Measurements from ENCODE around the gene ASF1A. TPM values are rescaled to one million over a fixed set of nuclear protein-coding genes. Genes with fewer than 3 reads are reported as not detected.

Gene ASF1A
- polyA plus RNA-seq, 4 donors, result 35.5 to 46.0 (median 43.6) TPM

DNA sequence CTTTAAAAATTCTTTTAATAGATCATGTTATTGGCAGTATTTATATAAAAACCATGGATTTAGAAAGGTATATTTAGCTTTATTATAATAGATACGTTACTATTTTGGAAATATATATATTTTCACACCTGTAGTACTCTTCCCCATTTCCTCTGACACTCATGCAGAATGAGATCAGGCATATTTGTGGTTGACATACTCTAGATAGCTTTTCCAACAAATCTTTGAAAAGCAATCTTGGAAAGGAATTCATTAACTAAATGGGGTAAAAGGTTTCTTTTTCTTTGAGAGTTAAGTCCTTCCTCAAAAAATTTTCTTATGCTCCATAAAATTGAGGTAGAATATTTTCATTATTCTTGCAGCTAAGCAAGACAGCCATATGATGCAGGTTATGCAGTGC is 14.5 kb downstream of the ASF1A start:
- no peak for DNase-seq (ENCODE audit: low read depth in 4 of 4, low spot score in 3 of 4)

GRCh38 chr6:118912646-118913045 is 18.7 kb downstream of the ASF1A start:
- no peak for DNase-seq (ENCODE audit: low read depth in 4 of 4, low spot score in 3 of 4)

- no peak for DNase-seq (ENCODE audit: low read depth in 4 of 4, low spot score in 3 of 4)
Measured at GRCh38 chr6:118913161-118913560, 19.2 kb downstream of the ASF1A start.

GRCh38 chr6:118914598-118914997 is 20.6 kb downstream of the ASF1A start:
- no peak for DNase-seq (ENCODE audit: low read depth in 4 of 4, low spot score in 3 of 4)

GRCh38 chr6:118917546-118918328 is 23.8 kb downstream of the ASF1A start:
- DNase-seq (ENCODE audit: low read depth in 4 of 4, low spot score in 3 of 4), result no peak

GRCh38 chr6:118918329-118918725 is 24.4 kb downstream of the ASF1A start:
- no peak for DNase-seq (ENCODE audit: low read depth in 4 of 4, low spot score in 3 of 4)

- no peak for DNase-seq (ENCODE audit: low read depth in 4 of 4, low spot score in 3 of 4)
Measured at GRCh38 chr6:118921084-118921483, 27.1 kb downstream of the ASF1A start.

DNA sequence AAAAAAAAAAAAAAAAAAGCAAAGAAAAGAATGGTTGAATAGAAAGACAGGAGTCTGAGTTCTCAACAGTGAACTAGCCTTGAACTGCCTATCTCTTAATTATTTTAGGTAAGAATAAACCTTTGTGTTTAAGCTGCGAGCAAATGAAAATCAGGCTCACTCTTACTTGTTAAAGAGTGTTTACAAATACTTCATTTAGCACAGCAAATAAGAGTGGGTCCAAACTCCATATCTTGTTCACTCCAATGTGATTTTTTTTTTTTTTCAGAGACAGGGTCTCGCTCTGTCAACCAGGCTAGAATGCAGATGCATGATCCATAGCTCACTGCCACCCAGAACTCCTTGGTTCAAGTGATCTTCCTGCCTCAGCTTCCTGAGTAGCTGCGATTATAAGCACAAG is 29.1 kb downstream of the ASF1A start:
- no peak for DNase-seq (ENCODE audit: low read depth in 4 of 4, low spot score in 3 of 4)

DNA sequence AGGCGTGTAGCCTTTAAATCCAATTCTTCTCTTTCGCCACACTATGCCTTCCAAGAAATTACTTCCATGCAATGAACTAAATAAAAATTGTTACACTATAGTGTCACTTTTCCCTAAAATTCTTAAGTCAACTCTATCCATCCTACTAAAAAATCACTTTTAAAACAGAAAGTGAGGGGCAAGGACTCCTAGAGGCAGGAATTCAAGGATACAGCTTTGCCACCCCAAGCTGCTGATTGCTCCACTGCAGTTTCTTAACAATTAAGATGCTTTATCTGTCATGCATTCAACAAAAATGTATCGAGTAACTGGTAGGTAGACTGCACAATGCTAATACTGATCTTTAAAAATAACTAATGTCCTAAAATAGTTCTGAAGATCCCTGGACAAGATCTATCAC is 36.7 kb downstream of the ASF1A start:
- DNase-seq (ENCODE audit: low read depth in 4 of 4, low spot score in 3 of 4), result no peak

DNA sequence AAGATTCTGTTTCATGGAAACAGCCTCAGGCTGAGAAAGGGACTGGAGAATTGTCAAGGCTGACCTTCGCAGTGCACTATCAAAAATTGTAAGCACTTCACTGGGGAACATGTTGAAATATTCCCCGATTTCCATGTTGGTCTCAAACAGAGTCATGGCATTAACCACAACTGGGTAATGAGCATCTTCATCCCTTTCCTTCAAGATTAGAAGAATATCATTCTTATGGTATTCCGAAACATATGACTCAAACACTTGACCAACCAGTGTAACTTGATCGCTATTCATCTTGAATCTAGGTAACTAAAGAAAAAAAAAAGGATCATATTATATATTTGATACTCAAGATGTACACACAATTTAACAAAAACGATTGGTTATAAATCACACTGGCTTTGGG is 37.5 kb downstream of the ASF1A start:
- DNase-seq (ENCODE audit: low read depth in 4 of 4, low spot score in 3 of 4), result no peak

DNA sequence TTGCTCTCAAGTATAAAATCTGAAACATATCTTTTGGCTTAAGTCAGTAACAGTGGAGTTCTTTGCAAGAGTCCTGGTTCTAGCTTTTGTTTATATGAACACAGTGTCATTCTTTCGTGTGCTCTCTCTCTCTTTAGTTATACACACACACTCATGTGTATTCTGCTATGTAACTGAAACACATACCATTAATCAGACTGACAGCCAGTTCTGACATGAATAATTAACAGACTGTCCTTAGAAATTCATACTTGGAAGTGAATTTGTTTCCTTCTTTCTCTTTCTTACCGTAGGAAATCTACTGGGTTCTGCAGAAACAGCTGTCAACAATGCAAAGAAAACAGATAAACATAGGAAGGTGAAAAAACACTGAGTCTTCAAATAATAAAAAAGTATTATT is 38.5 kb downstream of the ASF1A start:
- no peak for DNase-seq (ENCODE audit: low read depth in 4 of 4, low spot score in 3 of 4)

DNA sequence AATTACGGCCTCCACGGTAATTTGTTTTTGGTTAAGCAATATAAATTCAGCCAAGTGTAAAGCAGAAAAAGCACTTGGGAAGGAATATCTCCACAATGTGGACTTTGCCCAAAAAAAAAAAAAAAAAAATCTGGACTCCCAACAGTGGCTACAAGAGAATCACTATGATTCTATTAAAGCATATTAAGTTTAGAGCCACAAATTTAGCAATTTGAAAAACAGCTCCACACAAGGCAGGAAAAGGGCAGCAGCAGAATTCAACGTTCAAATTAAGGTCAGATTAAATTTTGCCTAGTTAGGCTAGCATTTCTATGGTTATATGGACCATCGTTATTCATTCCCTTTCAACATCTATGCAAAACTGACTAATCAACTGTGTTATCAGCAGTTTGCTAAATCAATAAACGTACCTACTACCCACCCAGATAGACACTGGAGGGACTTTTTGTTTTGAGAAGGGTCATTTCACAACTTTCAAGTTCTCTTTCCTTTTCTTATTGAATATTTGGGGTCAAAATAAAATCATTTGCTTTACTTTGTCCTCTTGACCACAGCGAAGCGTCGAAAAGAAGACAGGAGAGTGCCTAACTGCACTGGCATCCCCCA is 40.0 kb downstream of the ASF1A start:
- no peak for DNase-seq (ENCODE audit: low read depth in 4 of 4, low spot score in 3 of 4)

- DNase-seq (ENCODE audit: low read depth in 4 of 4, low spot score in 3 of 4), result peak; percentile 69 to 83 (median 78)
Measured at GRCh38 chr6:118934461-118935330, 40.7 kb downstream of the ASF1A start, which contains the start of gene MCM9. Gene MCM9, minus strand, starts transcription at chr6:118935159. Its CDS starts 3,436 bp downstream, at chr6:118931723.

- DNase-seq (ENCODE audit: low read depth in 4 of 4, low spot score in 3 of 4), result no peak
Measured at GRCh38 chr6:118935331-118935668, 41.3 kb downstream of the ASF1A start.

- DNase-seq (ENCODE audit: low read depth in 4 of 4, low spot score in 3 of 4), result no peak
Measured at GRCh38 chr6:118935978-118936703, 42.2 kb downstream of the ASF1A start.

- DNase-seq (ENCODE audit: low read depth in 4 of 4, low spot score in 3 of 4), result no peak
Measured at GRCh38 chr6:118939683-118940082, 45.7 kb downstream of the ASF1A start.

- no peak for DNase-seq (ENCODE audit: low read depth in 4 of 4, low spot score in 3 of 4)
Measured at GRCh38 chr6:118940770-118941169, 46.8 kb downstream of the ASF1A start.

- DNase-seq (ENCODE audit: low read depth in 4 of 4, low spot score in 3 of 4), result no peak
Measured at GRCh38 chr6:118945217-118945616, 51.3 kb downstream of the ASF1A start.

DNA sequence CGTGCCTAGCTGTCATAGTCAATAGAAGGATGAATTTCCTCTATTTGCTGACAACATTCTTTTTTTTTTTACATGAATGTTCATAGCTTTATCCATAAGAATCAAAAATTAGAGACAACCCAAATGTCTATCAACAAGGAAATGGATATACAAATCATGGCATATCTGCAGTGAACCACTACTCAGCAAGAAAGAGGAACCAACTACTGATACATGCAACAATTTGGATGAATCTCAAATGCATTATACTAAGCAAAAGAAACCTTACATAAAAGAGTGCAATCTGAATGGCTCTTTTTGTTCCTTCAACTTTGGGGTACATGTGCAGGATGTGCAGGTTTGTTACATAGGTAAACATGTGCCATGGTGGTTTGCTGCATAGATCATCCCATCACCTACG is 58.7 kb downstream of the ASF1A start:
- no peak for DNase-seq (ENCODE audit: low read depth in 4 of 4, low spot score in 3 of 4)

- DNase-seq (ENCODE audit: low read depth in 4 of 4, low spot score in 3 of 4), result no peak
Measured at GRCh38 chr6:118953391-118953790, 59.4 kb downstream of the ASF1A start.
